Mammary epithelial cell (primary cell): ENCODE data around the gene S100PBP.

Experiments used
- CTCF ChIP-seq, 2 donors: IDR thresholded peaks in 1 of 2; conservative IDR thresholded peaks in 1 of 2; 2 replicates each; pipeline ENCODE4 v1.5.1; 2011 to 2012; ENCODE audit warnings: inconsistent platforms in 2 of 2, low read length in 2 of 2, mild to moderate bottlenecking in 2 of 2, control low read depth in 1 of 2, low read depth in 1 of 2; ENCODE audit not compliant: insufficient read depth in 1 of 2; ENCODE audit errors: extremely low read depth in 1 of 2
- EZH2 ChIP-seq: IDR thresholded peaks from 2 replicates; pipeline ENCODE4 v1.6.1; 2012; ENCODE audit warnings: low read length, inconsistent platforms, borderline replicate concordance

DNA sequence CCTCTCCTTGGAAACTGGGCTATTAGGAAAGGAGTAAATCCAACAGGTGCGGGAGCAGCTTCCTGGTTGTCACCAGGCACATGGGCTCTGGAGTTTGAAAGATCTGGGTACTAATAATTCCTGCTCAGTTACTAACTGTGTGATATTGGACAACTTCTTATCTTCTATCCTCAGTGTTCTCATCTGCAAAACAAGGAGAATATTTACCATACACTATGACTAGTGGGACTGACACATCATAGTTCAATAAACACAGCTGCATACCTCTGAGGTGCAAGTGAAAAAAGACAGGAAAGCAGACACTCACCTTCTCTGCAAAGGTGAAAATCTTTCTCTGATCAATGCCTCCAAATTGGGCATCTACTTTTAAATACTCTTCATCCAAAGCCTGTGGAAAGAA, 20.0 kb upstream of the S100PBP start:
- TF ChIP-seq EZH2 (no peak), CTCF (conservative IDR thresholded peaks at IDR 0.05 in 1 of 2, IDR thresholded peaks at IDR 0.05 in 1 of 2; ENCODE audit: extremely low read depth in 1 of 2, insufficient read depth in 1 of 2, low read depth in 1 of 2, low read length in 2 of 2) (no peak)
